ENCODE measurements around the gene EPS8L3.

GRCh38 chr1:109714661-109715372, 48.9 kb downstream of the EPS8L3 start:
- no peak for TF ChIP-seq CTCF (IDR thresholded peaks at IDR 0.05; ENCODE audit: low read depth, low read length, missing input control)
- TF ChIP-seq, protein P1, sequence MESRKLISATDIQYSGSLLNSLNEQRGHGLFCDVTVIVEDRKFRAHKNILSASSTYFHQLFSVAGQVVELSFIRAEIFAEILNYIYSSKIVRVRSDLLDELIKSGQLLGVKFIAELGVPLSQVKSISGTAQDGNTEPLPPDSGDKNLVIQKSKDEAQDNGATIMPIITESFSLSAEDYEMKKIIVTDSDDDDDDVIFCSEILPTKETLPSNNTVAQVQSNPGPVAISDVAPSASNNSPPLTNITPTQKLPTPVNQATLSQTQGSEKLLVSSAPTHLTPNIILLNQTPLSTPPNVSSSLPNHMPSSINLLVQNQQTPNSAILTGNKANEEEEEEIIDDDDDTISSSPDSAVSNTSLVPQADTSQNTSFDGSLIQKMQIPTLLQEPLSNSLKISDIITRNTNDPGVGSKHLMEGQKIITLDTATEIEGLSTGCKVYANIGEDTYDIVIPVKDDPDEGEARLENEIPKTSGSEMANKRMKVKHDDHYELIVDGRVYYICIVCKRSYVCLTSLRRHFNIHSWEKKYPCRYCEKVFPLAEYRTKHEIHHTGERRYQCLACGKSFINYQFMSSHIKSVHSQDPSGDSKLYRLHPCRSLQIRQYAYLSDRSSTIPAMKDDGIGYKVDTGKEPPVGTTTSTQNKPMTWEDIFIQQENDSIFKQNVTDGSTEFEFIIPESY (IDR thresholded peaks at IDR 0.05): no peak
- TF ChIP-seq, protein P2, sequence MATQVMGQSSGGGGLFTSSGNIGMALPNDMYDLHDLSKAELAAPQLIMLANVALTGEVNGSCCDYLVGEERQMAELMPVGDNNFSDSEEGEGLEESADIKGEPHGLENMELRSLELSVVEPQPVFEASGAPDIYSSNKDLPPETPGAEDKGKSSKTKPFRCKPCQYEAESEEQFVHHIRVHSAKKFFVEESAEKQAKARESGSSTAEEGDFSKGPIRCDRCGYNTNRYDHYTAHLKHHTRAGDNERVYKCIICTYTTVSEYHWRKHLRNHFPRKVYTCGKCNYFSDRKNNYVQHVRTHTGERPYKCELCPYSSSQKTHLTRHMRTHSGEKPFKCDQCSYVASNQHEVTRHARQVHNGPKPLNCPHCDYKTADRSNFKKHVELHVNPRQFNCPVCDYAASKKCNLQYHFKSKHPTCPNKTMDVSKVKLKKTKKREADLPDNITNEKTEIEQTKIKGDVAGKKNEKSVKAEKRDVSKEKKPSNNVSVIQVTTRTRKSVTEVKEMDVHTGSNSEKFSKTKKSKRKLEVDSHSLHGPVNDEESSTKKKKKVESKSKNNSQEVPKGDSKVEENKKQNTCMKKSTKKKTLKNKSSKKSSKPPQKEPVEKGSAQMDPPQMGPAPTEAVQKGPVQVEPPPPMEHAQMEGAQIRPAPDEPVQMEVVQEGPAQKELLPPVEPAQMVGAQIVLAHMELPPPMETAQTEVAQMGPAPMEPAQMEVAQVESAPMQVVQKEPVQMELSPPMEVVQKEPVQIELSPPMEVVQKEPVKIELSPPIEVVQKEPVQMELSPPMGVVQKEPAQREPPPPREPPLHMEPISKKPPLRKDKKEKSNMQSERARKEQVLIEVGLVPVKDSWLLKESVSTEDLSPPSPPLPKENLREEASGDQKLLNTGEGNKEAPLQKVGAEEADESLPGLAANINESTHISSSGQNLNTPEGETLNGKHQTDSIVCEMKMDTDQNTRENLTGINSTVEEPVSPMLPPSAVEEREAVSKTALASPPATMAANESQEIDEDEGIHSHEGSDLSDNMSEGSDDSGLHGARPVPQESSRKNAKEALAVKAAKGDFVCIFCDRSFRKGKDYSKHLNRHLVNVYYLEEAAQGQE (IDR thresholded peaks at IDR 0.05): no peak
- TF ChIP-seq, protein P3, sequence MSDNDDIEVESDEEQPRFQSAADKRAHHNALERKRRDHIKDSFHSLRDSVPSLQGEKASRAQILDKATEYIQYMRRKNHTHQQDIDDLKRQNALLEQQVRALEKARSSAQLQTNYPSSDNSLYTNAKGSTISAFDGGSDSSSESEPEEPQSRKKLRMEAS (IDR thresholded peaks at IDR 0.05): no peak
- no peak for TF ChIP-seq JUND (IDR thresholded peaks at IDR 0.05)
- TF ChIP-seq YY1 (IDR thresholded peaks at IDR 0.05): no peak
- no peak for TF ChIP-seq ATF3 (IDR thresholded peaks at IDR 0.05)
- no peak for TF ChIP-seq RAD21 (IDR thresholded peaks at IDR 0.05)
- no peak for TF ChIP-seq EGR1 (IDR thresholded peaks at IDR 0.05; ENCODE audit: low read depth in 2 of 2)
- no peak for TF ChIP-seq TAF1 (conservative IDR thresholded peaks at IDR 0.05)
- no peak for TF ChIP-seq GABPA (IDR thresholded peaks at IDR 0.05 in 1 of 2, conservative IDR thresholded peaks at IDR 0.05 in 1 of 2)

Data from liver (tissue), 3 donors.